Measurements from ENCODE around the gene ANKLE2.

ANKLE2 gene

GRCh38 chr12:132730353-132730752, 31.3 kb downstream of the ANKLE2 start:
- H3K27me3 ChIP-seq (ENCODE audit: insufficient read depth, poor library complexity, severe bottlenecking): no peaks in the 10 kb centered on the region
- DNase-seq (ENCODE audit: low read depth in 1 of 2, low spot score in 1 of 2): no peak
- no peak for TF ChIP-seq REST (IDR thresholded peaks at IDR 0.05; ENCODE audit: insufficient replicate concordance, low read depth)
- no peak for TF ChIP-seq SPI1 (IDR thresholded peaks at IDR 0.05; ENCODE audit: borderline replicate concordance, low read depth)
- TF ChIP-seq POLR2AphosphoS5 (IDR thresholded peaks at IDR 0.05; ENCODE audit: low read depth): no peak
- TF ChIP-seq GABPA (IDR thresholded peaks at IDR 0.05; ENCODE audit: low read depth): no peak
- TF ChIP-seq CTCF (IDR thresholded peaks at IDR 0.05; ENCODE audit: insufficient read depth, low read length): no peak
- H3K27ac ChIP-seq (replicated peaks): no peak overlapping the region
- H3K4me3 ChIP-seq (replicated peaks; ENCODE audit: insufficient read depth, low read length): no peak overlapping the region

GRCh38 chr12:132729541-132730320, 31.9 kb downstream of the ANKLE2 start:
- DNase-seq (ENCODE audit: low read depth in 1 of 2, low spot score in 1 of 2): no peak
- no peaks in the 10 kb centered on the region for H3K27me3 ChIP-seq (ENCODE audit: insufficient read depth, poor library complexity, severe bottlenecking)
- H3K4me3 ChIP-seq (replicated peaks; ENCODE audit: insufficient read depth, low read length): no peak overlapping the region
- no peak for TF ChIP-seq SPI1 (IDR thresholded peaks at IDR 0.05; ENCODE audit: borderline replicate concordance, low read depth)
- no peak for TF ChIP-seq CTCF (IDR thresholded peaks at IDR 0.05; ENCODE audit: insufficient read depth, low read length)
- TF ChIP-seq POLR2AphosphoS5 (IDR thresholded peaks at IDR 0.05; ENCODE audit: low read depth): no peak; the same call in 1 of the 2 replicates
- TF ChIP-seq GABPA (IDR thresholded peaks at IDR 0.05; ENCODE audit: low read depth): no peak
- TF ChIP-seq REST (IDR thresholded peaks at IDR 0.05; ENCODE audit: insufficient replicate concordance, low read depth): no peak
- H3K27ac ChIP-seq (replicated peaks): no peak overlapping the region

GRCh38 chr12:132728502-132728901, 33.1 kb downstream of the ANKLE2 start:
- H3K27ac ChIP-seq (replicated peaks): no peak overlapping the region
- no peak for TF ChIP-seq GABPA (IDR thresholded peaks at IDR 0.05; ENCODE audit: low read depth)
- TF ChIP-seq POLR2AphosphoS5 (IDR thresholded peaks at IDR 0.05; ENCODE audit: low read depth): no peak
- no peak for TF ChIP-seq SPI1 (IDR thresholded peaks at IDR 0.05; ENCODE audit: borderline replicate concordance, low read depth)
- TF ChIP-seq REST (IDR thresholded peaks at IDR 0.05; ENCODE audit: insufficient replicate concordance, low read depth): no peak
- no peak for TF ChIP-seq CTCF (IDR thresholded peaks at IDR 0.05; ENCODE audit: insufficient read depth, low read length)
- DNase-seq (ENCODE audit: low read depth in 1 of 2, low spot score in 1 of 2): no peak
- no peaks in the 10 kb centered on the region for H3K27me3 ChIP-seq (ENCODE audit: insufficient read depth, poor library complexity, severe bottlenecking)
- no peak overlapping the region for H3K4me3 ChIP-seq (replicated peaks; ENCODE audit: insufficient read depth, low read length)
